Hepatocyte (in vitro differentiated cells): ENCODE results near the gene SV2C. TPM values are rescaled to one million over a fixed set of nuclear protein-coding genes. Genes with fewer than 3 reads are reported as not detected.

Source experiments
- DNase-seq: peaks from one replicate; pipeline ENCODE4 v3.0.0-alpha.2; 2016; ENCODE audit warnings: low spot score
- H2AFZ ChIP-seq: fragments of 200-600 bp; sonication (generic); 2 replicates; pipeline ENCODE4 v1.6.0; 2016; ENCODE audit warnings: antibody characterized with exemption, mild to moderate bottlenecking
- H3K27ac ChIP-seq: fragments of 200-600 bp; sonication (generic); 2 replicates; pipeline ENCODE4 v1.5.1; 2016; ENCODE audit warnings: mild to moderate bottlenecking
- H3K27me3 ChIP-seq: fragments of 200-600 bp; sonication (generic); 2 replicates; pipeline ENCODE4 v1.6.1; 2016
- H3K36me3 ChIP-seq: fragments of 200-600 bp; sonication (generic); replicated peaks from 2 replicates; pipeline ENCODE4 v1.5.1; 2016; ENCODE audit warnings: low read depth; ENCODE audit not compliant: insufficient read depth
- H3K4me1 ChIP-seq: fragments of 200-600 bp; sonication (generic); 2 replicates; pipeline ENCODE4 v1.5.1; 2016; ENCODE audit warnings: mild to moderate bottlenecking, moderate library complexity; ENCODE audit not compliant: insufficient read depth
- H3K4me2 ChIP-seq: fragments of 200-600 bp; sonication (generic); 2 replicates; pipeline ENCODE4 v1.6.0; 2016
- H3K4me3 ChIP-seq: fragments of 200-600 bp; sonication (generic); 2 replicates; pipeline ENCODE4 v1.5.1; 2016; ENCODE audit warnings: mild to moderate bottlenecking
- H3K79me2 ChIP-seq: fragments of 200-600 bp; sonication (generic); 2 replicates; pipeline ENCODE4 v1.6.0; 2017; ENCODE audit warnings: mild to moderate bottlenecking
- H3K9me2 ChIP-seq: fragments of 200-600 bp; sonication (generic); replicated peaks from 2 replicates; pipeline ENCODE4 v1.6.0; 2017; ENCODE audit warnings: mild to moderate bottlenecking; ENCODE audit not compliant: insufficient read depth
- H3K9me3 ChIP-seq: fragments of 200-600 bp; sonication (generic); 2 replicates; pipeline ENCODE4 v1.5.1; 2016; ENCODE audit warnings: low read depth, mild to moderate bottlenecking
- H4K20me1 ChIP-seq: fragments of 200-600 bp; sonication (generic); 2 replicates; pipeline ENCODE4 v1.6.0; 2016; ENCODE audit warnings: mild to moderate bottlenecking; ENCODE audit not compliant: insufficient read depth, poor library complexity, severe bottlenecking
- EZH2 ChIP-seq: fragments of 200-600 bp; sonication (generic); IDR thresholded peaks from 2 replicates; pipeline ENCODE4 v1.6.1; 2016; ENCODE audit warnings: antibody characterized with exemption, mild to moderate bottlenecking, borderline replicate concordance
- EZH2phosphoT487 ChIP-seq: fragments of 200-600 bp; sonication (generic); IDR thresholded peaks from one replicate; pipeline ENCODE4 v1.6.1; 2018; ENCODE audit warnings: antibody characterized with exemption, mild to moderate bottlenecking, low read depth, moderate library complexity; ENCODE audit not compliant: unreplicated experiment, severe bottlenecking
- WGBS: methylation state at CpG from one replicate; pipeline ENCODE4 v1.1.6; 2016; ENCODE audit warnings: low lambda C conversion rate; ENCODE audit errors: missing lambda C conversion rate; 5-methylcytosine and 5-hydroxymethylcytosine counted together
- polyA plus RNA-seq: library from polyadenylated mRNA; unstranded; fragments of >200 nt; fragmentation: Nextera tagmentation; extraction: Ambion mirVana; gene quantifications from 2 replicates; pipeline ENCODE4 v1.2.1, GENCODE V29; 2016
- total RNA-seq: library from RNA; depleted of rRNA; stranded (reverse); fragments of >200 nt; gene quantifications from 2 replicates; pipeline ENCODE4 v1.2.3, GENCODE V29; 2014
- TF ChIP-seq, protein P1 (sequence below): fragments of 200-600 bp; sonication (generic); IDR thresholded peaks from 2 replicates; pipeline ENCODE4 v1.5.1; 2016; ENCODE audit warnings: antibody characterized with exemption, mild to moderate bottlenecking; ENCODE audit not compliant: poor library complexity

The SV2C gene
- total and polyA plus RNA-seq, 2 experiments from 2014 or later: under 0.01 to 0.05 TPM

DNA sequence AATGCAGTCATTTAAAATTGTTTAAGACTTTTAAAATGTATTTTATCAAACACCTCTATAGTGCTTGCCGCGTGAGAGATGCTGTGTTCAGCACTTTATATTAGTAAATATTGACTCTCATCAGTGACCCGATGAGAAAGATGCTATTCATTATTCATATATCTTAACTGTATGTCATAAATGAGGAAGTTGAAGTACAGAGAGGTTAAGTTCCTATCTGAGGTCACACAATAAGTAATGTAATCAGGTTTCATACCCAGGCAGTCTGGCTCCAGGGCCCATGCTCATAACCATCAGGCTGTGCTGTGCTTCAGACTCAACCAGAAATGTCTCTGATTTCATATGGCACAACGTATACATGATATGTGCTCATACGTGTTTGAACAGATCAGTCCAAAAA, 119.0 kb downstream of the SV2C start:
- Histone ChIP-seq H3K27me3 (no peaks in the 10 kb centered on the region), H3K4me2 (no peak overlapping the region), H3K36me3 (no peaks in the 10 kb centered on the region), H3K4me3 (no peak overlapping the region), H3K9me3 (no peaks in the 10 kb centered on the region), H3K27ac (no peak overlapping the region), H2AFZ (no peak overlapping the region), H4K20me1 (no peaks in the 10 kb centered on the region), H3K79me2 (no peaks in the 10 kb centered on the region), H3K9me2 (no peaks in the 10 kb centered on the region), H3K4me1 (no peaks in the 10 kb centered on the region)
- WGBS: 94% methylated on average over 5 of the region's 5 CpGs
- no peak for DNase-seq
- TF ChIP-seq EZH2: no peak
- TF ChIP-seq, protein P1, sequence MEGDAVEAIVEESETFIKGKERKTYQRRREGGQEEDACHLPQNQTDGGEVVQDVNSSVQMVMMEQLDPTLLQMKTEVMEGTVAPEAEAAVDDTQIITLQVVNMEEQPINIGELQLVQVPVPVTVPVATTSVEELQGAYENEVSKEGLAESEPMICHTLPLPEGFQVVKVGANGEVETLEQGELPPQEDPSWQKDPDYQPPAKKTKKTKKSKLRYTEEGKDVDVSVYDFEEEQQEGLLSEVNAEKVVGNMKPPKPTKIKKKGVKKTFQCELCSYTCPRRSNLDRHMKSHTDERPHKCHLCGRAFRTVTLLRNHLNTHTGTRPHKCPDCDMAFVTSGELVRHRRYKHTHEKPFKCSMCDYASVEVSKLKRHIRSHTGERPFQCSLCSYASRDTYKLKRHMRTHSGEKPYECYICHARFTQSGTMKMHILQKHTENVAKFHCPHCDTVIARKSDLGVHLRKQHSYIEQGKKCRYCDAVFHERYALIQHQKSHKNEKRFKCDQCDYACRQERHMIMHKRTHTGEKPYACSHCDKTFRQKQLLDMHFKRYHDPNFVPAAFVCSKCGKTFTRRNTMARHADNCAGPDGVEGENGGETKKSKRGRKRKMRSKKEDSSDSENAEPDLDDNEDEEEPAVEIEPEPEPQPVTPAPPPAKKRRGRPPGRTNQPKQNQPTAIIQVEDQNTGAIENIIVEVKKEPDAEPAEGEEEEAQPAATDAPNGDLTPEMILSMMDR: no peak

DNA sequence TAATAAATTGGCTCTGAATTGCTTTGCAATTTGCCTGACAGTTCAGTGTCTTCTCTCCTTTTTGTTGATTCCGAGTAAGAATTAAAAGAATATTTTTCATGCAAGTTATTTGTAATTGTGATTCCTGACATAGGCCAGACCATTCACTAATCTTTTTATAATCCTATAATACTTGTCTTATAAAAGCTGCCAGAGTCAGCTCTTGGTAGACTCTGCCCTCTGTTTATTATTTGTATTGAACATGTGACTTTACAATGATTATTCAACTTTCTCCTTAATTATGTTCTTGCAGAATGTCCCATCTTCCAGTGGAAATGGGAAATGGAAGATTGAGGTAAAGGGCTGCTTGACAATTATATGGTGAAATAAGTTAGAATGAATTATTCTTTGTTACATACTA, 121.0 kb downstream of the SV2C start:
- TF ChIP-seq EZH2phosphoT487 (no peak), EZH2 (no peak)
- TF ChIP-seq, protein P1: no peak
- Histone ChIP-seq H2AFZ (no peak overlapping the region), H3K9me3 (no peaks in the 10 kb centered on the region), H3K79me2 (no peaks in the 10 kb centered on the region), H4K20me1 (no peaks in the 10 kb centered on the region), H3K27ac (no peak overlapping the region), H3K36me3 (no peaks in the 10 kb centered on the region), H3K9me2 (no peaks in the 10 kb centered on the region), H3K4me3 (no peak overlapping the region), H3K4me1 (no peaks in the 10 kb centered on the region), H3K27me3 (no peaks in the 10 kb centered on the region), H3K4me2 (no peak overlapping the region)
- DNase-seq: no peak
- 56% methylated on average over 1 of the region's 1 CpG for WGBS

DNA sequence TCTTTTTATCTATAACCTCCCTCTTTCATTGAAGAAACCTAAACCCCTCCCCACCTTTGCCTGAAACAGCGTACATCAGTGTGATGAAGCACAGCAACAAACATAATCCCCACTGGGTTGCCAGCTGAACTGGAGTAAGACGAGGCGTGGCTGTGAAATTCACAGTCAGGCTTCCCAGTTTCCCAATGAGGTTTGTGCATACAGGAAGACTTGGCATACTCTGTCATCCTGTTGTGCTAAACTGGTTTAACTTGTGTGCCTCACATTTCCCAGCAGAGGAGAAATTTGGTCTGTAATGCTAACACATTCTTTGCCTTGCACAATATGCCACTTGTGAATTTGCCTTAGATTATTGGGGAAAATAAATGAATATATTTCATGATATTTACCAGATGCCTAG, 121.5 kb downstream of the SV2C start:
- DNase-seq: peak; percentile 55
- WGBS: 38% methylated on average over 3 of the region's 3 CpGs

More for the DNA sequence above, 121.5 kb downstream of the SV2C start:
- Histone ChIP-seq H3K4me2 (no peak overlapping the region), H3K79me2 (no peaks in the 10 kb centered on the region), H4K20me1 (no peaks in the 10 kb centered on the region), H3K27ac (no peak overlapping the region), H3K4me1 (no peaks in the 10 kb centered on the region), H3K4me3 (no peak overlapping the region), H3K9me2 (no peaks in the 10 kb centered on the region), H3K27me3 (no peaks in the 10 kb centered on the region), H3K9me3 (no peaks in the 10 kb centered on the region), H2AFZ (no peak overlapping the region), H3K36me3 (no peaks in the 10 kb centered on the region)
- TF ChIP-seq, protein P1: no peak
- TF ChIP-seq EZH2phosphoT487: no peak
- no peak for TF ChIP-seq EZH2
